PFSK-1 (cell line): Measurements from ENCODE around the gene DENND4B.

ENCODE experiments used
- FOXP2 ChIP-seq: optimal IDR thresholded peaks from 2 replicates; pipeline ENCODE3; 2011; ENCODE audit warnings: borderline replicate concordance, control low read depth, inconsistent platforms; ENCODE audit not compliant: insufficient read depth; ENCODE audit errors: extremely low read length, extremely low read depth
- POLR2AphosphoS5 ChIP-seq: IDR thresholded peaks from 2 replicates; pipeline ENCODE4 v1.6.1; 2012; ENCODE audit warnings: low read depth, mild to moderate bottlenecking, control low read depth, low read length, moderate library complexity
- REST ChIP-seq, 2 experiments: IDR thresholded peaks; 2 replicates each; pipeline versions ENCODE4 v1.6.1 to v1.8.0; 2011 to 2012; ENCODE audit warnings: low read depth in 2 of 2, low read length in 2 of 2, control low read depth in 1 of 2, inconsistent platforms in 1 of 2, mild to moderate bottlenecking in 1 of 2, moderate library complexity in 1 of 2; ENCODE audit not compliant: insufficient read depth in 1 of 2
- SIN3A ChIP-seq: IDR thresholded peaks from 2 replicates; pipeline ENCODE4 v1.6.1; 2012; ENCODE audit warnings: mild to moderate bottlenecking, low read length, moderate library complexity, borderline replicate concordance; ENCODE audit not compliant: insufficient read depth
- TAF1 ChIP-seq: IDR thresholded peaks from 2 replicates; pipeline ENCODE4 v1.6.1; 2012; ENCODE audit warnings: low read length, control low read depth, borderline replicate concordance; ENCODE audit not compliant: insufficient read depth

DNA sequence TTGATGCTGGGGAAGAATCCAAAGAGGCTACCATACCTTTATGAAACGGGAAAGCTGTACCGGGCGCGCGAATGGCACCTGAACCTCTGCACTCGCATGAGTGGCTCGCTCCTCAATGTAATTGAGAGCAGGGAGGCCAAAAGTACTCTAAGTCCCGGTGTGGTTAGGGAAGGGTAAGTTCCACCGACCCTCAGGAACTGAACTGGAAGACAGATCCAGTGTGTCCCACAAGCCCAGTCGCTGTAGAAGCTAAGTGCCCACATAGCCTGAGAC is 24.8 kb downstream of the DENND4B start:
- TF ChIP-seq REST (IDR thresholded peaks at IDR 0.05; ENCODE audit: insufficient read depth in 1 of 2, low read depth in 2 of 2, low read length in 2 of 2) (no peak), SIN3A (peak; percentile 37; the same call in 1 of the 2 replicates), TAF1 (no peak), POLR2AphosphoS5 (no peak), FOXP2 (no peak)
